GM18861 (cell line): Measurements from ENCODE around the gene AVP.

ENCODE experiments used
- ATAC-seq: cut with Tn5 transposase; IDR thresholded peaks from one replicate; pipeline ENCODE4 v1.9.1; 2021; ENCODE audit not compliant: unreplicated experiment

The AVP gene

GRCh38 chr20:3051385-3052019 is 33.0 kb downstream of the AVP start:
- ATAC-seq: no peak

GRCh38 chr20:3047486-3048419 is 36.8 kb downstream of the AVP start:
- ATAC-seq: no peak

GRCh38 chr20:3046677-3047462 is 37.7 kb downstream of the AVP start:
- ATAC-seq: no peak

GRCh38 chr20:3045816-3046676 is 38.5 kb downstream of the AVP start, which contains the start of gene MRPS26:
TSS of gene MRPS26 (plus strand) at chr20:3046052. CDS start at chr20:3046069, 17 bp downstream.
- ATAC-seq: peak; percentile 85

GRCh38 chr20:3045042-3045815 is 39.3 kb downstream of the AVP start:
- ATAC-seq: peak; percentile 17

GRCh38 chr20:3044336-3044965 is 40.1 kb downstream of the AVP start:
- ATAC-seq: no peak

DNA sequence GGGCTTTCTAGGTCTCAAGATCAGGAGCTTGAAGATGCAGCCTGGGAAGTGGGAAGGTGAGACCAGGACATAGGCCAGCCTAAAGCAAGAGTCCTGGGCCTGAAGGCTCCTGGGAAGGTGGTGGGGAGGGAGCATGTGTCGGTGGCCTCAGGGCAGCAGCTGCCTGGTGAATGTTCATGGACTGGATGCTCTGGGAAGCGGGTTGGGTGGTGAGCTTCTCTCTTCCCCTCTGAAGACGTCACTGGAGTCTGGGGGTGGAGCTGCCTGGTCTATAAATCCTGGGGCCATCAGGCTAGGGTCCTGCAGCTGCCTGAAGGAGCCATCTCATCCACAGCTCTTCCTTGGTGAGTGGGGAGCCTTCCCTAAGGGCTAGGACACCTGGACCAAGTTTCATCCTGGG is 41.2 kb downstream of the AVP start, which contains the start of gene GNRH2:
Gene GNRH2 (plus strand): TSS at position 301 of the 400 bp plus-strand sequence. CDS start 793 bp downstream, outside the sequence.
- ATAC-seq: no peak

GRCh38 chr20:3042625-3043024 is 41.9 kb downstream of the AVP start:
- no peak for ATAC-seq

DNA sequence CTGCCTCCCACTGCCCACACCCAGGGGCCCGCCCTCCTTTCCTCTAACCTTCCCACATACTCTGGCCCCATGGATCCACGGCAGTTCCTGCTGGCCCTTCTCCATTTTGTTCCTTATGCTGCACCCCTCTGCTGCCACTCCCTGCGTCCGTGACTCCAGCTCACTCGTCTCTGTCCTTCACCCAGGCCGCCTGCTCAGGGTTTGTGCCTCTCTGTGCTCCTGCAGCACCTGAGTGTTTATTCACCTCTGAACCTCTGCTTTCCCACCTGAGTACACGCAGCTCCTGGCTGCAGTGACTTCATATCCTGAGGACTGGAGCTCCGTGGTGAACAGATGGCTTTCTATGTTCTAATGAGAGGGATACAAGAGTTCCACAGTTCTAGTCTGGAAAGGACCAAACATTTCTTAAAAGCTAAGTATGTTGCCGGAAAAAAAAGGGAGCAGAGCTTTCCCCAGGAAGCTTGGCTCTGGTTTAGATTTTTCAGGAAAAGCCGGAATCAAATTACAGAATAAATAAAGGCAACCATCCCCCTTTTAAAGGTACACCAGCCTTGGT is 42.6 kb downstream of the AVP start:
- no peak for ATAC-seq

DNA sequence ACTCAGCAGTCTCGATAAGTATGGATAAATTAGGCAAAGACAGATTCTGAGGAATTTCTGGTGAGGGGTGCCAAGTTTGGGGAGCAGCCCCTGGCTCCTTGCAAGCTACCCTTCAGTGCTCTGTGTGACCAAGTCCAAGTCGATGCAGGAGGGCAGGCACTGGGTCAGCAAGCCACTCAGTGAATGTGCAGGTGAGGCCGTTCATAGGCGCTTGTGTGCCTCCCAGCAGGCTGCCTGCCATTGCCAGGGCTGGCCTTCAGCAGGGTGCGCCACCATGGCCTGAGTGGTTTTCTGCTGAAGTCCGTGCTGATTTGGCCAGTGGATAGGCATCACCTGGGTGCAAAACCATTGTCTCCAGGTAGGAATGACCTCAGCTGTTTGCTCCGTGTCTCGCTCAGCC is 44.4 kb downstream of the AVP start:
- ATAC-seq: no peak

DNA sequence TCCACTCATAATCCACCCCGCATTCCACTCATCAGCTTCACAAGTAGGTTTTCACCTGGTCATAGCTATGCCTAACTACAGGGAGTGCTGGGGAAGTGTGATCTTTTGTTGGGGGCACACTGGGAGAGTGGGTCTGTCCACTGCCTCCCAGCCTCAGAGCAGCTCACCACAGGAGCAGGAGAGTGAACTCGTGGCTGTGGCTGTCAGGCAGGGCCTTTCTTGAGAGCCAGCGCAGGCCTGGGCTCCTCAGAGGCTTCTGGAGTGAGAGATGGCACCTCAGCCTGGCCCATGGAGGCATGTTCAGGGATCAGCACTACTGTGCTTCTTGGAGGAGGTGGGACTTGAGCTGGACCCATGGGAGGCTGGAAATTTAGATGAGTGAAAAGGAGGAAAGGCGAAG is 45.1 kb downstream of the AVP start:
- no peak for ATAC-seq

DNA sequence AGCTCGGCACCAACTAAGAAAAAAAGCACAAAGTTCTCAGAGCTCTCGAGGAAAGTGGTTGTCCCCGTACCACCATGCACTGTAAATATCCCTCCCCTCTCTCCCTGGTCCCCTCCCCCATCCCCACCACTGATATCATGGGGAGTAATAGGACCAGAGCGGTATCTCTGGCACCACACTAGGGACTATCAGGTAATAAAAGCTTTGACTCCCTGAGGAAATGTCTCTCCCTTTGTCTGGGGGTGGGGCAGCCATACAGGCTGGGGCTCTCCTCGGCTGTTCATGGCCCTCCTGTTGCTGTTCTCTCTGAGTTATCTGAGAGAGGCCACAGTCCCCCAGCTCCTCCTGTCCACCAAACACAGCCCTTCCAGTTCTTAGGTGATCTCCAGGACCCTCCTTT is 46.1 kb downstream of the AVP start:
- ATAC-seq: no peak

- no peak for ATAC-seq
Measured at GRCh38 chr20:3037654-3038053, 46.9 kb downstream of the AVP start.

DNA sequence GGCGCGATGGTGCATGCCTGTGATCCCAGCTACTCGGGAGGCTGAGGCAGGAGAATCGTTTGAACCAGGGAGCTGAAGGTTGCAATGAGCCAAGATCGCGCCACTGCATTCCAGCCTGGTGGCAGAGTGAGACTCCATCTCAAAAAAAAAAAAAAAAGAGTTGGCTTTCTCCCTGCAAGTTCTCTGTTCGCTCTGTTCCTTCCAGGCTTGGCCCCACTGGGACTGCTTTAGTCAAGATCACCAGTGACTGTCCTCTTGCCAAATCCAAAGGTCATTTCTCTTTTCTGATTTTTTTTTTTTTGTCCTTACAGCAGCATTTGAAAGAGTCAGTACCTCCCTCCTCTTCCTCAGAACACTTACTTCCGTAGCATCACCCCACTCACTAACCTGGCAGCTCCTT is 51.9 kb downstream of the AVP start:
- no peak for ATAC-seq
